ENCODE measurements around the gene CNIH4. TPM values are rescaled to one million over a fixed set of nuclear protein-coding genes. Genes with fewer than 3 reads are reported as not detected.
"Not testable (repeated sequence)": the region's sequence is repeated elsewhere in the genome, so short reads cannot be mapped to it uniquely, and the experiment has no call there.

The CNIH4 gene
- total and polyA plus RNA-seq, 10 of the 15 experiments (the other 5 are each of a cell fraction or from before 2014, with no cell fraction given) = 23.2 to 173 (median 51.4) TPM

DNA sequence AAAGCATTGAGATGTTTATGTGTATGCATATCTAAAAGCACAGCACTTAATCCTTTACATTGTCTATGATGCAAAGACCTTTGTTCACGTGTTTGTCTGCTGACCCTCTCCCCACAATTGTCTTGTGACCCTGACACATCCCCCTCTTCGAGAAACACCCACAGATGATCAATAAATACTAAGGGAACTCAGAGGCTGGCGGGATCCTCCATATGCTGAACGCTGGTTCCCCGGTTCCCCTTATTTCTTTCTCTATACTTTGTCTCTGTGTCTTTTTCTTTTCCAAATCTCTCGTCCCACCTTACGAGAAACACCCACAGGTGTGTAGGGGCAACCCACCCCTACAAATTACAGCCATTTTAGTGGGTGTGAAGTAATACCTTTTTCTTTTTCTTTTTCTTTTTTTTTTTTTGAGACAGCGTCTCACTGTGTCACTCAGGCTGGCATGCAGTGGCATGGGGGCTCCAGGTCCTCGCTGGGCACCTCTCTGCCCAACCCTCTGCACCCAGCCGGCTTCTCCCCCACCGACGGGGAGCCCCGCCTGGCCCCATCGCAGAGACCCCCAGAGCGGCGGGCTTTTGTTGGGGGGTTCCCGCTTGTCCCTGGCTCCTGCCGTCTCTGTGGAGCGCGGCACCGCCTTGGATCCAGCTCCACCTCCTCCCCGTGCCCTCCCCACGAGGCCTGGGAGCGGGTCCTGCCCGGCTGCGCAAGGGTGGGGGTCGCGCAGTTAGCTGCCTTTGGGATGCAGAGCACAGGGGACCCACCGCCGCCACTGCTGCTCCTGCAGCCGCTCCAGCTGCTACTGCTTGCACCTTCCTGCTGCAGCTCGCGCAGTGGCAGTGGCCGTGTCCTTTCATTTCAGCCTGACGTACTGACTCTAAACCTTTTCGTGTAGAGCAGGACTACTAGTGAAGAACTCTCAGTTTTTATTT lies 16.0 kb upstream of the CNIH4 start:
- H3K9ac ChIP-seq (ENCODE audit: control insufficient read depth, insufficient read depth, low read length); H3K4me3 ChIP-seq; POLR2A ChIA-PET; H3K9me3 ChIP-seq (replicated peaks; ENCODE audit: control insufficient read depth, insufficient read depth, low read length); H3K79me2 ChIP-seq (ENCODE audit: control insufficient read depth, insufficient read depth, low read length); H3K27ac ChIP-seq (ENCODE audit: control insufficient read depth, insufficient read depth); DNase-seq (ENCODE audit: low read depth, low spot score); H3K4me1 ChIP-seq (ENCODE audit: control insufficient read depth, insufficient read depth, low read length); BruUV-seq (replicated peaks); H4K20me1 ChIP-seq (ENCODE audit: control insufficient read depth, insufficient read depth); FAIRE-seq; intact Hi-C loops (cut with micrococcal nuclease; ENCODE audit: unreplicated experiment); H3K36me3 ChIP-seq (ENCODE audit: control insufficient read depth in 2 of 2, insufficient read depth in 2 of 2, low read length in 1 of 2); H3K27me3 ChIP-seq (replicated peaks in 1 of 2; ENCODE audit: control insufficient read depth in 2 of 2, insufficient read depth in 2 of 2, low read length in 1 of 2): not testable (repeated sequence)
- TF ChIP-seq PKNOX1 (IDR thresholded peaks at IDR 0.05) = 0 out of 2 replicates have a peak, but pooled peaks have one; percentile 14
- ChIA-PET SMC1A (ENCODE audit: uncharacterized antibody, unreplicated experiment) (interaction anchor here (0.9 kb wide), 1 partner anchor 36 kb away, joined by 3 read pairs; no protein-coding TSS in a partner anchor), CTCF (interaction anchor here (0.6 kb wide), 2 partner anchors 24 to 94 kb away, joined by 3 read pairs; partner anchors contain the start of gene WDR26), RAD21 (ENCODE audit: unreplicated experiment) (interaction anchor here (1.1 kb wide), 1 partner anchor 11 kb away, joined by 4 read pairs; the partner anchor contains the start of gene NVL)
- 3% methylated on average over 30 of the region's 36 CpGs for WGBS (ENCODE audit: insufficient coverage, insufficient replicate concordance, low lambda C conversion rate, missing lambda C conversion rate)
- H3K4me2 ChIP-seq (ENCODE audit: control insufficient read depth, insufficient read depth) = peak overlapping the region; percentile 55
- H2AFZ ChIP-seq (ENCODE audit: control insufficient read depth, low read depth, low read length) = peak overlapping the region; percentile 65
- in situ Hi-C loops (cut with MboI) = loop anchor here (25.0 kb wide), 2 partner anchors 528 to 1203 kb away; partner anchors contain the start of gene TLR5
- ATAC-seq = peak; percentile 92

DNA sequence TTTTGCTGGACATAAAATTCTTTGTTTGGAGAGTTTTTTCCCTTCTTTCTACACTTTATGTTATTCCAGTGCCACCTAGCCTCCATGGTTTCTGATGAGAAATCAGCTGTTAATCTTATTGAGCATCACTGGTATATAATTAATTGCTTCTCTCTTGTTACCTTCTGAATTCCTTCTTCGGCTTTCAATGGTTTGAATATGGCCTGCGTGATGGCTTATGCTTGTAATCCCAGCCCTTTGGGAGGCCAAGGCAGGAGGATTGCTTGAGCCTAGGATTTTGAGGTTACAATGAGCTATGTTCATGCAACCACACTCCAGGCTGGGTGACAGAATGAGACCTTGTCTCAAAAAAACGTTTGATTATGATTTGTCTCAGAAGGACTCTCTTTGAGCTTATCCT lies 13.0 kb upstream of the CNIH4 start:
- Histone ChIP-seq H4K20me1 (ENCODE audit: control insufficient read depth, insufficient read depth) (no peaks in the 10 kb centered on the region), H3K9me3 (replicated peaks; ENCODE audit: control insufficient read depth, insufficient read depth, low read length) (peaks cover 7% of the 10 kb centered on the region; the same call in 1 of the 3 replicates), H3K27ac (ENCODE audit: control insufficient read depth, insufficient read depth) (no peak overlapping the region), H3K79me2 (ENCODE audit: control insufficient read depth, insufficient read depth, low read length) (no peaks in the 10 kb centered on the region), H3K9ac (ENCODE audit: control insufficient read depth, insufficient read depth, low read length) (no peak overlapping the region), H3K27me3 (replicated peaks in 1 of 2; ENCODE audit: control insufficient read depth in 2 of 2, insufficient read depth in 2 of 2, low read length in 1 of 2) (no peaks in the 10 kb centered on the region), H3K4me1 (ENCODE audit: control insufficient read depth, insufficient read depth, low read length) (no peaks in the 10 kb centered on the region), H3K4me2 (ENCODE audit: control insufficient read depth, insufficient read depth) (no peak overlapping the region), H3K36me3 (ENCODE audit: control insufficient read depth in 2 of 2, insufficient read depth in 2 of 2, low read length in 1 of 2) (no peaks in the 10 kb centered on the region), H2AFZ (ENCODE audit: control insufficient read depth, low read depth, low read length) (no peak overlapping the region), H3K4me3 (no peak overlapping the region)
- CTCF ChIA-PET = interaction anchor here (1.0 to 1.4 kb wide), 2 partner anchors 114 to 170 kb away, joined by 3 to 4 read pairs; no protein-coding TSS in a partner anchor
- in situ Hi-C loops (cut with MboI) (loop anchor here (25.0 kb wide), 2 partner anchors 531 to 1206 kb away; partner anchors contain the start of gene TLR5), intact Hi-C loops (cut with micrococcal nuclease; ENCODE audit: unreplicated experiment) (no loop called here)
- ATAC-seq = no peak
- RAD21 ChIA-PET (ENCODE audit: unreplicated experiment) = interaction anchor here (1.5 kb wide), 1 partner anchor 25 kb away, joined by 3 read pairs; no protein-coding TSS in a partner anchor
- SMC1A ChIA-PET (ENCODE audit: uncharacterized antibody, unreplicated experiment) = interaction anchor here (0.5 to 1.6 kb wide), 4 partner anchors 9 to 36 kb away, joined by 3 read pairs; no protein-coding TSS in a partner anchor
- 12% methylated on average over 3 of the region's 3 CpGs for WGBS (ENCODE audit: insufficient coverage, insufficient replicate concordance, low lambda C conversion rate, missing lambda C conversion rate)
- TF ChIP-seq MLLT1 (IDR thresholded peaks at IDR 0.05) (0 out of 2 replicates have a peak, but pooled peaks have one; percentile 20), RBBP5 (conservative IDR thresholded peaks at IDR 0.05) (no peak), MEF2B (IDR thresholded peaks at IDR 0.05; ENCODE audit: partially characterized antibody, poor library complexity, severe bottlenecking) (no peak), ESRRA (IDR thresholded peaks at IDR 0.05; ENCODE audit: low read length) (no peak), CBX5 (IDR thresholded peaks at IDR 0.05; ENCODE audit: low read depth) (peak; percentile 98), CBX3 (IDR thresholded peaks at IDR 0.05; ENCODE audit: borderline replicate concordance, low read depth) (0 out of 2 replicates have a peak, but pooled peaks have one; percentile 83)
- DNase-seq (ENCODE audit: low read depth, low spot score) = no peak
- FAIRE-seq = no peak
- no TSS peak for BruUV-seq (replicated peaks)
- POLR2A ChIA-PET = interaction anchor here (0.5 kb wide), 1 partner anchor 1826 kb away, joined by 6 read pairs; no protein-coding TSS in a partner anchor
